Measurements from ENCODE around the gene GPATCH4.
"Not testable (repeated sequence)": the region's sequence is repeated elsewhere in the genome, so short reads cannot be mapped to it uniquely, and the experiment has no call there.

The GPATCH4 gene

GRCh38 chr1:156571919-156572662 lies 29.2 kb downstream of the GPATCH4 start, which contains the start of gene IQGAP3:
Gene IQGAP3, minus strand, starts transcription at chr1:156572565. Its CDS starts 36 bp downstream, at chr1:156572529.
- DNase-seq: peak; percentile 88

GRCh38 chr1:156571261-156571852 lies 29.9 kb downstream of the GPATCH4 start:
- no peak for DNase-seq

- DNase-seq: no peak
These were observed 34.8 kb downstream of the GPATCH4 start for GRCh38 chr1:156566436-156566835.

- DNase-seq: no peak
These were observed 35.8 kb downstream of the GPATCH4 start for GRCh38 chr1:156565519-156565918.

GRCh38 chr1:156560585-156561163 lies 40.6 kb downstream of the GPATCH4 start:
- DNase-seq: no peak

GRCh38 chr1:156559797-156560385 lies 41.4 kb downstream of the GPATCH4 start:
- no peak for DNase-seq

- no peak for DNase-seq
These were observed 42.0 kb downstream of the GPATCH4 start for GRCh38 chr1:156559086-156559796.

GRCh38 chr1:156556354-156556753 lies 44.9 kb downstream of the GPATCH4 start:
- DNase-seq: no peak

- no peak for DNase-seq
These were observed 45.6 kb downstream of the GPATCH4 start for GRCh38 chr1:156555715-156556114.

GRCh38 chr1:156554971-156555370 lies 46.3 kb downstream of the GPATCH4 start:
- no peak for DNase-seq

GRCh38 chr1:156553860-156554485 lies 47.3 kb downstream of the GPATCH4 start:
- no peak for DNase-seq

- DNase-seq: not testable (repeated sequence)
These were observed 48.3 kb downstream of the GPATCH4 start for GRCh38 chr1:156552937-156553336.

GRCh38 chr1:156552518-156552917 lies 48.8 kb downstream of the GPATCH4 start:
- no peak for DNase-seq

GRCh38 chr1:156551869-156552268 lies 49.4 kb downstream of the GPATCH4 start:
- DNase-seq: no peak

GRCh38 chr1:156551066-156551643 lies 50.1 kb downstream of the GPATCH4 start:
- no peak for DNase-seq

GRCh38 chr1:156550346-156550745 lies 50.9 kb downstream of the GPATCH4 start:
- no peak for DNase-seq

GRCh38 chr1:156549831-156550230 lies 51.4 kb downstream of the GPATCH4 start:
- DNase-seq: no peak

GRCh38 chr1:156549390-156549789 lies 51.9 kb downstream of the GPATCH4 start:
- no peak for DNase-seq

- DNase-seq: no peak
These were observed 53.3 kb downstream of the GPATCH4 start for GRCh38 chr1:156547982-156548381.

- DNase-seq: no peak
These were observed 53.8 kb downstream of the GPATCH4 start for GRCh38 chr1:156547434-156547833.

GRCh38 chr1:156546267-156546666 lies 55.0 kb downstream of the GPATCH4 start:
- DNase-seq: no peak

- DNase-seq: no peak
These were observed 56.6 kb downstream of the GPATCH4 start for GRCh38 chr1:156544592-156545102.

Measured in NCI-H1694 (cell line).